SK-N-MC (cell line): ENCODE data around the gene MGAT5.

Source experiments
- EZH2 ChIP-seq: fragments of 200-600 bp; sonication (generic); IDR thresholded peaks from one replicate; pipeline ENCODE4 v1.6.1; 2017; ENCODE audit warnings: antibody characterized with exemption
- FOXP2 ChIP-seq: optimal IDR thresholded peaks from 2 replicates; pipeline ENCODE3; 2011; ENCODE audit warnings: mild to moderate bottlenecking, moderate library complexity; ENCODE audit not compliant: insufficient read depth; ENCODE audit errors: extremely low read length, control extremely low read depth
- POLR2AphosphoS5 ChIP-seq: IDR thresholded peaks from 2 replicates; pipeline ENCODE4 v1.6.1; 2012; ENCODE audit warnings: mild to moderate bottlenecking, low read depth, low read length, borderline replicate concordance

DNA sequence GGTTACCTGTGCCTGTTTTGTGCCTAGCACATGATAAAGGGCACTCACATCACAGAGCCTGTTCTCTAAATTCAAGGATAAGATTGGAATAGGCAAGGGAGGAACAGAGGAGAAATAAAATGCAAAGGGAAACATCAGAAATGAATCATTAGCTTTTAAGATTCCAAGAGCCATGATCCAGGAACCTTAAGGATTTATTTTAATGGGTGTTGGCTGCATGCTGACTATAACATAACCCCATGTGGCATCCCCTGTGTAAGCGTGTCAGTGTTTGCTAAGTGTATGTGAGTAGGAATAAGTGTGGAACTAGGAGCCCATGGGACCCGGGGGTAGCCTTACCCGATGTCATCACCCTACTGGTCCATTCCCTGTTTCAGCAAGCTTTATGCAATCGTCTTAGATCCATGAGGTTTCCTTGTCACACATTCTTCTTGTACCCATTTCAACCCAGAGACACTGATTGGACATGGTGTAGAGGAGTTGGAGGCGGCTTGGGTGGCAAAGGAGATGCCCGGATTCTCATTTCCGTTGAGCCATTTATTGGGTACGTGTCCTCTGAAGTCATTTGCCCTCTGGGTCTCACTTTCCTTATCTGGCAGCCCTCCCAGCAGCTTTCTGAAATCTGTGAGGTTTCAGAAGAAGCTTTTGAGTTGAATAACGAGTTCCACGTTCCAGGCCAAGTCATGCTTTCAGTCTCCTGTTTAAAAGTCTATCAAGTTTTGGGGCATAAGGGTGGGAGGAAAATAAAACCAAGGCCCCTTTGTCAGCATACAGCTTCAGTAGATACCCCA, 117.0 kb downstream of the MGAT5 start:
- TF ChIP-seq POLR2AphosphoS5 (no peak), EZH2 (no peak), FOXP2 (no peak)
